ENCODE measurements around the gene SLC24A4.

The SLC24A4 gene

GRCh38 chr14:92475451-92476187 lies 152.7 kb downstream of the SLC24A4 start:
- no peak for DNase-seq (ENCODE audit: low read depth)

GRCh38 chr14:92480856-92481255 lies 157.9 kb downstream of the SLC24A4 start:
- DNase-seq (ENCODE audit: low read depth), result no peak

GRCh38 chr14:92481386-92481785 lies 158.4 kb downstream of the SLC24A4 start:
- no peak for DNase-seq (ENCODE audit: low read depth)

- no peak for DNase-seq (ENCODE audit: low read depth)
Observed at GRCh38 chr14:92481811-92482555, 159.0 kb downstream of the SLC24A4 start.

- no peak for DNase-seq (ENCODE audit: low read depth)
Observed at GRCh38 chr14:92482621-92483319, 159.8 kb downstream of the SLC24A4 start.

GRCh38 chr14:92484132-92484823 lies 161.3 kb downstream of the SLC24A4 start:
- no peak for DNase-seq (ENCODE audit: low read depth)

- no peak for DNase-seq (ENCODE audit: low read depth)
Observed at GRCh38 chr14:92486881-92487280, 163.9 kb downstream of the SLC24A4 start.

- DNase-seq (ENCODE audit: low read depth), result no peak
Observed at GRCh38 chr14:92487513-92488133, 164.7 kb downstream of the SLC24A4 start.

GRCh38 chr14:92489394-92490238 lies 166.7 kb downstream of the SLC24A4 start:
- no peak for DNase-seq (ENCODE audit: low read depth)

GRCh38 chr14:92490239-92490959 lies 167.4 kb downstream of the SLC24A4 start:
- no peak for DNase-seq (ENCODE audit: low read depth)

- DNase-seq (ENCODE audit: low read depth), result no peak
Observed at GRCh38 chr14:92491782-92492181, 168.8 kb downstream of the SLC24A4 start.

GRCh38 chr14:92492258-92492657 lies 169.3 kb downstream of the SLC24A4 start:
- DNase-seq (ENCODE audit: low read depth), result no peak

GRCh38 chr14:92493024-92493423 lies 170.1 kb downstream of the SLC24A4 start:
- DNase-seq (ENCODE audit: low read depth), result no peak

- DNase-seq (ENCODE audit: low read depth), result no peak
Observed at GRCh38 chr14:92493492-92493891, 170.5 kb downstream of the SLC24A4 start.

- DNase-seq (ENCODE audit: low read depth), result no peak
Observed at GRCh38 chr14:92494512-92494911, 171.5 kb downstream of the SLC24A4 start.

- DNase-seq (ENCODE audit: low read depth), result no peak
Observed at GRCh38 chr14:92495027-92495426, 172.1 kb downstream of the SLC24A4 start.

GRCh38 chr14:92496191-92496857 lies 173.4 kb downstream of the SLC24A4 start:
- DNase-seq (ENCODE audit: low read depth), result no peak

GRCh38 chr14:92497391-92497790 lies 174.4 kb downstream of the SLC24A4 start:
- DNase-seq (ENCODE audit: low read depth), result no peak

- DNase-seq (ENCODE audit: low read depth), result no peak
Observed at GRCh38 chr14:92499234-92499633, 176.3 kb downstream of the SLC24A4 start.

GRCh38 chr14:92500491-92500941 lies 177.6 kb downstream of the SLC24A4 start:
- DNase-seq (ENCODE audit: low read depth), result no peak

Data from activated gamma-delta T cell treated with anti-CD3 and anti-CD28 coated beads, Interleukin-2, amount 50 U/mL, for 16 hours (primary cell).